Inferior parietal cortex (tissue), 1 donor: Measurements from ENCODE around the gene SLCO3A1.
"Not testable (repeated sequence)": the region's sequence is repeated elsewhere in the genome, so short reads cannot be mapped to it uniquely, and the experiment has no call there.

Source experiments
- DNase-seq: peaks from one replicate; pipeline ENCODE4 v3.0.0-alpha.2; 2016; ENCODE audit errors: extremely low spot score

SLCO3A1 gene

DNA sequence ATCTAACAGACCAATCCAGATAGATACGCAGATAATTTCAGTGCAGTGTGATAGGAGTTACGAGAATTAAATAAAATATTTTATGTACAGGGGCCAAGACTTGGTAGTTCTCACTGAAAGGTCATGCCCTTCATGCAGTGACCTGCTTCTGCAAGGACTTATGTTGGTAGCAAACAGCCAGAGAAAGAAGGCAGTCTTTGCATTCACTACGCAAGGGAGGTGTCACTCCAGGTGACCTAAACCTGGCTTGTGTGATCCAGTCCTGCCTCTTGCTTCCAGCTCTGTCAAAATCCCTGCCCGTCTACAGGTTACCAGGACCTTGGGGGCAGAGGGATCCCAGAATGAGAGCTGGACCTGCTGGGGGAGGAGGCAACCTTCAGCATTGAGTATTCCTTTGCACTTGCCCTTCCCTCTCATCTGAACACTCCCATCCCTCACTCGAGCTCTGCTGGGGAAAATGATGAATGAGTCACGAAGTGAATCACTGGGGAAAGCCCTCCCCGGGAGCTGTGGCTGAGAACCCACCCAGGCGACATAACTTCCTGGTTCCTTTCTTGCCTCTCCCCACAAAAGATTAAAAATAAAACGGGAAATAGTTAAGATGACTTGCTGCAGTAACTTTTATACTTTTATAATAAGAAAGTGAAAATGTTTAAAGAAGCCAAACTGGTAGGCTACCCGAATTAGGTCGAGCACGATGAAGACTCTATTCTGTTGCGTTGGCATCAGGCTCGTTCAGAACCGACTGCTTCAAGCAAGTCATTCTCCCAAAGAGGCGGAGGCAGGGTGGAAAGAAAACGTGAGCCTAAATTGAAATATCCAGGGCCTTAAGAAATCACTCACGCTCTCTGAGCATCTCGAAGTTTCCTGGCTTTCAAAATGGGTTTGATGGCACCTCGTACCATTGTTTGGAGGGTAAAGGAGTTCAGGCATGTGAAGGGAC, 216.1 kb downstream of the SLCO3A1 start:
- DNase-seq, result no peak

DNA sequence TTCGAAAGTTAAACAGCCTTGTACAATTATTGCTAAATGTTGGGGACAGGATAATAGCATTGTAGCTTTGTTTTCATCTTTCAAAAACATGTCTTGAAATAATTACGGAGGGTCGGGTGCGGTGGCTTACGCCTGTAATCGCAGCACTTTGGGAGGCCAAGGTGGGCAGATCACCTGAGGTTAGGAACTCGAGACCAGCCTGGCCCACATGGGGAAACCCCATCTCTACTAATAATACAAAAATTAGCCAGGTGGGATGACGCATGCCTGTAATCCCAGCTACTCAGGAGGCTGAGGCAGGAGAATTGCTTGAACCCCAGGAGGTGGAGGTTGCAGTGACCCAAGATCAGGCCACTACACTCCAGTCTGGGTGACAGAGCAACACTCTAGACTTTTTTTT, 216.7 kb downstream of the SLCO3A1 start:
- DNase-seq, result not testable (repeated sequence)

GRCh38 chr15:92071045-92071634, 217.6 kb downstream of the SLCO3A1 start:
- no peak for DNase-seq

- no peak for DNase-seq
These were observed 219.7 kb downstream of the SLCO3A1 start for GRCh38 chr15:92073044-92073785.

DNA sequence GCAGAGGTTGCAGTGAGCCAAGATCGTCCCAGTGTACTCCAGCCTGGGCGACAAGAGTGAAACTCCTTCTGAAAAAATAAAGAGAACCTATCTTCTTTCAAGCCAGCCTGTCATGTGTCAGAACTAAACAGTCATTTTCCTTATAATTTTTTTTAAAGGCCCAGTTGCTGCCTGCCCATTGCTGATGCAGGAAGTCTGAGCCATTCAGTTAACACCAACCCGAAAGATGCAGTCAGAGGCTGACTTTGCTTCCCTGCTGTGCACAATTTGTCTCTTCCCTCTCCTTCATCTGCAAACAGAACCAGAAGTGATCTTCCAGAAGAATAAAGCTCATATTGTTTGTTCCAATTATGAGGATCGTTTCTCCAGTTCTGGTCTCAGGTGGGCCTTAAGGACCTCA, 220.6 kb downstream of the SLCO3A1 start:
- no peak for DNase-seq

GRCh38 chr15:92074646-92075045, 221.1 kb downstream of the SLCO3A1 start:
- DNase-seq, result no peak

- no peak for DNase-seq
These were observed 222.3 kb downstream of the SLCO3A1 start for GRCh38 chr15:92075764-92076163.

GRCh38 chr15:92076541-92076940, 223.0 kb downstream of the SLCO3A1 start:
- no peak for DNase-seq

DNA sequence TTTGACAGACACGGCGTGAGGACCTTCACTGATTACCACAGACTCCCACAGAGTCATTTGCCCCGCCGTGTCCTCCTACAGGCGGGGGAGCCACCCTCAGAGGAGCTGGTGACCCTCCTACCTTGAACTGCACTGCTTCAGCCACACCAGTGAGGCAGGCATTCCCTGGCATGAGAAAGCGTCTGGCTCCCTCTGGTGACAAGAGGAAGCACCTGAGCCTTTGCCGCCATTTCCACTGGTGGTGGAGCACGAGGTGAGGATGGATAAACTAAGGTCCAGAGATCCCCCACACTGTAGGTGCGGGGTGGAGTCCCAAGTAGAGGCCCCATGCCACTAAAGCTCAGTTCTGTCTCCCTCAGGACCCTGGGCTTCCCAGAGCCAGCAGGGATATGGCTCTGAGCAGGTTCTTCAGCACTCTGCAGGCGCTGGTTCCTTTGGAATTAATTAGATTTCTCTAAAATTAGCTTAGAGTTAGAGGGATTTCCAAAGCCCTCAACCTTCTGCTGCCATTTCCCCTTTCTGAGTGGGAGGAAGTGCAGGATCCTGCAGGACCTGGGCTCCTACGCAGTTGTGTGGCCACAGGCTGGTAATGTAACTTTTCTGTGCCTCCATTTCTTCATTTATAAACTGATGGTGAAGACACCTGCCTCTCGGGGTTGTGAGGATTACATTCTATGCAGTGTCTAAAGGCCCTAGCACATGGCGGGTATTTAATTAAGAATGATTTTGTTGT, 224.0 kb downstream of the SLCO3A1 start:
- peak; percentile 78 for DNase-seq

DNA sequence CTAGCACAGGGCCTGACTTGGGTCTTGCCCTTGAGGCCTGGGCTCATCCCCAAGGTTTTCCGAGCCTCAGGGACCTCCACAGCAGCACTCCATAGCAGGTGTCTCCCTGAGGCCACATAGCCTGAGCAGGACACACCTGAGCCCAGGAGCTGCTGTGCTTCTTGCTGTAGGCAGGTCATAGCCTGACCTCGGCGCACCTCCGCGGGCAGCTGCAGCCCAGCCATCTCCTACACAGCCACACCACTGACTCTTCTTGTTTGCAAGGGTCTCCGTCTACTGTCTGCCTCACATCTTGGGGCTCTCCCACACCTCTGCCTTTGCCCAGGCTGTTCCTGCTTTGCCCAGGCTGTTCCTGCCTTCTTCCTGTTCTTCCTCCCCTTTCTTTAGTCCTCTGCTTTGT, 224.8 kb downstream of the SLCO3A1 start:
- no peak for DNase-seq

- DNase-seq, result no peak
These were observed 225.5 kb downstream of the SLCO3A1 start for GRCh38 chr15:92079047-92079446.

DNA sequence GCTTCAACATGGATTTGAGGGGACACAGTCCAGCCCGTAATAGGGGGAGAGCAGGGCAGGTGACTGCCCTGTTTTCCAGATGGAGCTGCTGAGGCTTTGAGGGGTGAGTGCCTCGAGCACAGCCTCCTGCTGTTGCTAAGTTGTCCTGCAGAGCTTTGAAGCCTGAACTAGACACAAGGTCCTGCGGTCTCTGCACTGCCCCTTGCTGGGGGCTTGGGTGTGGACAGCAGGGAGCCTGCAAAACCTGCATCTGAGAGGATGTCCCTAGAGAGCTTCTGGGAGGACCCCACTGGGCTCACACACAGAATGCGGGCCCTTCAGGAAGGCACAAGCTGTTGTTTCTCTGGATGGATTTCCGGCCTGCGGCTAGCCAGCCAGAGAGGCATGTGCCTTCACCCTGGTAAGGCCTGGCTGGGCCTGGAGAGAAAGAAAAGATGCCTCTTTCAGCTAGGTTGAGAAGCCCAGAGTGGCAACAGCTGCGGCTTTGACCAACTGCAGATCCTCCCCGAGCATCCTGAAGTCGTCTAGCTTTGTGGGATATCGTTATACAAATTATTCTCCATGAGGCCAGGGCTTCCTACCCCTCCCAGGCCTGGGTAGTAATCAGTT, 226.2 kb downstream of the SLCO3A1 start:
- DNase-seq, result no peak

GRCh38 chr15:92082006-92082843, 228.7 kb downstream of the SLCO3A1 start:
- DNase-seq, result peak; percentile 88

DNA sequence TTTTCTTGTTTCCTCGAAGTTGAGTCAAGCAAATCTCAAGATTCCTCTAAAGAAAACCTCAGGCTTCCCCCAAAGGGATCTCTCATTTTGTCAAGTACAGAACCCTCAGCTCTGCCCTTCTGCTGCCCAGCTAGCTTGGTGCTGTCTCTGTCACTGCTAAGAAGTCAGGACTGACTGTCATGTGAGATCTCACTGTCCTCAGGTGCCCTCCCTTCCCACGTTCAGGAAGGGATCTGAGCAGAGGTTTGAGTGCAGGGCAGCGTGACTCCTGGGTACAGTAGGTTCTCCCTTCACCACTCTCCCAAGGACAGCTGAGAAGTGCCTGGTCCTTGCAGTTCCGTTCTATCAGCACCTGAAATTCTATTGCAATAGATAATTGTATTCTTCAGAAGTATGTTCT, 229.7 kb downstream of the SLCO3A1 start:
- DNase-seq, result no peak

- DNase-seq, result no peak
These were observed 233.7 kb downstream of the SLCO3A1 start for GRCh38 chr15:92087211-92087610.

DNA sequence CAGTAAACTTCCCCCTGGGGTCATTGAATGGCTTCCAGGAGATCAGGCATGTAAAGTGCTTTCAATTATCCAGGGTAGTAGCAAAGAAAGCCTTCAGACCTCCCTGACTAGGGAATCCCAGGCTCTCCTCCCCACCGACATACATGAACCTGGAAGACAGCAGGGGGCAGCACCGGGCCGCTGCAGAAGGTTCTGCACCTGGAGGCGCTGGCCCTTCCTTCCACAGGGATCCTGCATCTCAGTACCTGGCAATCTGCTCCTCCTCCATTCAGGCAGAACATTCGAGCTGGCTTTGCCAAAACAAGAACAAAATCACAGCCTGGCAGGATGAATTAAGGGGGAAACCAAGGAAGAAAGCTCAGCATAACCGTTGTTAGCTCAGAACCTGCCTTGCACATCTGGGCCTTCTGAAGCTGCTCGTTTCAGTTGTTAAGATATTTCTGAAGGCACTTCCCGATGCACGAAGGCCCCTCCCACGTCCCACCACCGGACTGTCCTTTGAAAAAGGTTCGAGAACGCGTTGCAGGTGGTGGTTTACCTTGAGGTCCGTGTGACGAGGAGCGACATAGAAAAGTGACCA, 237.7 kb downstream of the SLCO3A1 start:
- DNase-seq, result no peak

GRCh38 chr15:92092289-92093105, 239.0 kb downstream of the SLCO3A1 start:
- no peak for DNase-seq

- no peak for DNase-seq
These were observed 242.2 kb downstream of the SLCO3A1 start for GRCh38 chr15:92095693-92096092.

DNA sequence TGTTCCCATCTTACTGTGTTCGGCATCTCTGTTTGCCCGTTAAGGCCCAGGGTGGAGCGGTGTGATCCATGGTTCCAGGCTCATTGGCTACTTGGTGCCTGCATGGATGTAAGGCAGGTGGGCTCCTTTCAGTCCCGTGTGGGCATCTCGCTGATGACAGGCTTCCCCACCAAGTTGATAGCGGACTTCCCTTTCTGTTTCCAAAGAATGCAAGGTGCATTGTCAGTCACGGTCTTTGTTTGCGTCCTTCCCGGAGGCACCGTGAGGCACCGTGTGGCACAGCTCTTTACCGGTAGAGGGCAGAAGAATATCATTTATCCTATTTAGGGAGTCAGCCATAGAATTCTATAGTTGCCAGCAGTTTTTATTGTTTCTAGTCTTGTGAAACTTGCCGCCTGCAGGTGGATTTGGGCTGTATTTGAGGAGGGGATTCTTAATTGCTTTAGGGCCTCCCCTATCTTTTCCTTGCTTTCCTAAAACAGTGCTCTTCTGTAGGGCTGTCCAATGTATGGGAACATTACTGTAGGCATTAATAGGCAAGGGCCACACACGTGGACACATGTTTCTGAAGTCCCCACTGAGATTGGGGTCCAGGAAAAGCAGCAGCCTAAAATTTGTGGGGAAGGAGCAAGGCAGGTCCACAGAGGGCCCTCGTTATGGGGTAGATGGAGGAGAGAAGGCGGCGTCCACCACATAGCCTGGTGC, 244.1 kb downstream of the SLCO3A1 start:
- peak; percentile 87 for DNase-seq
